HEK293T (cell line): Measurements from ENCODE around the gene AKNA.
A peak's percentile ranks its signal among the peaks of the same experiment; 100 is the strongest.

ENCODE experiments used
- BHLHE40 ChIP-seq: fragments of 450-650 bp; IDR thresholded peaks from 2 replicates; pipeline ENCODE4 v1.6.1; 2016; ENCODE audit warnings: mild to moderate bottlenecking, moderate library complexity, borderline replicate concordance
- CTBP1 ChIP-seq: fragments of 450-650 bp; IDR thresholded peaks from 2 replicates; pipeline ENCODE4 v1.6.1; 2016; ENCODE audit warnings: borderline replicate concordance
- FOXA1 ChIP-seq: fragments of 450-650 bp; IDR thresholded peaks from 2 replicates; pipeline ENCODE4 v1.6.1; 2016; ENCODE audit warnings: mild to moderate bottlenecking
- FOXM1 ChIP-seq: fragments of 450-650 bp; IDR thresholded peaks from 2 replicates; pipeline ENCODE4 v1.6.1; 2017; ENCODE audit warnings: mild to moderate bottlenecking, borderline replicate concordance
- SP1 ChIP-seq: fragments of 450-650 bp; IDR thresholded peaks from 2 replicates; pipeline ENCODE4 v1.6.1; 2017
- ZNF384 ChIP-seq: fragments of 450-650 bp; IDR thresholded peaks from 2 replicates; pipeline ENCODE4 v1.6.1; 2016
- TF ChIP-seq, protein P1 (sequence below): fragments of 450-650 bp; IDR thresholded peaks from 2 replicates; pipeline ENCODE4 v1.6.1; 2016

DNA sequence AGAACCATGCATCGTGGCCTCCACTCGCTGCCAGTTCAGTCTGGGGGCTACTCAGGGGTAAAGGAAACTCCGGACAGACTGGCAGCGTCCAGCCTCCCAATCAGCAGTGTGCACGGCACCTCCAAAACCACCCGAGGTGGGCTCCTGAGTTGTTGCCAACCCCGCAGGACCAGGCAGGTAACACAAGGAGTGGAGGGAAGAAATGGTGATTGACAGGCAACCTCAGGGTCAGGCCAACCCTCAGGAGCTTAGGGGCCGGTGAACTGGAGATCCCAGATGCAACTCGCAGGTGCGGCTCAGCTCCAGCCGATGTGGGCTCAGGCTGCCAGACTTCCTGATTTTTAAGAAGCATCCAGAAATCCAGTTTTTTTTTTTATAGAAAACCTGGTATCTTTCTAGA lies 37.3 kb upstream of the AKNA start:
- TF ChIP-seq, protein P1, sequence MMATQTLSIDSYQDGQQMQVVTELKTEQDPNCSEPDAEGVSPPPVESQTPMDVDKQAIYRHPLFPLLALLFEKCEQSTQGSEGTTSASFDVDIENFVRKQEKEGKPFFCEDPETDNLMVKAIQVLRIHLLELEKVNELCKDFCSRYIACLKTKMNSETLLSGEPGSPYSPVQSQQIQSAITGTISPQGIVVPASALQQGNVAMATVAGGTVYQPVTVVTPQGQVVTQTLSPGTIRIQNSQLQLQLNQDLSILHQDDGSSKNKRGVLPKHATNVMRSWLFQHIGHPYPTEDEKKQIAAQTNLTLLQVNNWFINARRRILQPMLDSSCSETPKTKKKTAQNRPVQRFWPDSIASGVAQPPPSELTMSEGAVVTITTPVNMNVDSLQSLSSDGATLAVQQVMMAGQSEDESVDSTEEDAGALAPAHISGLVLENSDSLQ = 0 out of 2 replicates have a peak, but pooled peaks have one; percentile 18
- no peak for TF ChIP-seq FOXM1
- TF ChIP-seq SP1 = no peak
- no peak for TF ChIP-seq CTBP1
- TF ChIP-seq ZNF384 = no peak
- no peak for TF ChIP-seq BHLHE40
- no peak for TF ChIP-seq FOXA1
